GM19035 (cell line): ENCODE data around the gene EPHA1.

ENCODE experiments used
- ATAC-seq: cut with Tn5 transposase; IDR thresholded peaks from one replicate; pipeline ENCODE4 v1.9.1; 2021; ENCODE audit not compliant: unreplicated experiment

EPHA1 gene

DNA sequence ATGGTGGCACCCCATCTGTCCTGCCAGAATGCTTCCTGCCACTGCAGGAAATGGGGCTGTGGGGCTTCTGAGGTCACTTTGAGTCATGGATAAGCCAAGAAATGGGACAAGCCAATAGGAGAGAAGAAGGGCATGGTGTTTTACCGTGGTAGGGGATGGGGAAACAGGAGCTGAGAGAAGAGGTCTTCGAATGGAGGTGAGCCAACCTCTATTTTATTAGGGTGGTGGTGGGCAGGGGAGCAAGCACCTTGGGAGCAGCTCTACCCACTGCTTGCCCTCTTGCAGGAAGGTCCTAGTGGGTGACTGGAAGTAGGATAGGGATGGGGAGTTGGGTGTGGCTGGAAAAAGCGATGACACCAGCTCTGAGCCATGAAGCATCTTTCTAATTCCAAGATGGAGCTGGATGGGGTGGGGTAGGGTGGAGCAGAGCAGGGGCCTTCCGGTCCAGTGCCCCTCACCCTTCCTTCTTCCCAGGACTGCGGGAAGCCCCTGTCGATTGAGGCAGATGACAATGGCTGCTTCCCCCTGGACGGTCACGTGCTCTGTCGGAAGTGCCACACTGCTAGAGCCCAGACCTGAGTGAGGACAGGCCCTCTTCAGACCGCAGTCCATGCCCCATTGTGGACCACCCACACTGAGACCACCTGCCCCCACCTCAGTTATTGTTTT is 18.4 kb downstream of the EPHA1 start:
- ATAC-seq: no peak

DNA sequence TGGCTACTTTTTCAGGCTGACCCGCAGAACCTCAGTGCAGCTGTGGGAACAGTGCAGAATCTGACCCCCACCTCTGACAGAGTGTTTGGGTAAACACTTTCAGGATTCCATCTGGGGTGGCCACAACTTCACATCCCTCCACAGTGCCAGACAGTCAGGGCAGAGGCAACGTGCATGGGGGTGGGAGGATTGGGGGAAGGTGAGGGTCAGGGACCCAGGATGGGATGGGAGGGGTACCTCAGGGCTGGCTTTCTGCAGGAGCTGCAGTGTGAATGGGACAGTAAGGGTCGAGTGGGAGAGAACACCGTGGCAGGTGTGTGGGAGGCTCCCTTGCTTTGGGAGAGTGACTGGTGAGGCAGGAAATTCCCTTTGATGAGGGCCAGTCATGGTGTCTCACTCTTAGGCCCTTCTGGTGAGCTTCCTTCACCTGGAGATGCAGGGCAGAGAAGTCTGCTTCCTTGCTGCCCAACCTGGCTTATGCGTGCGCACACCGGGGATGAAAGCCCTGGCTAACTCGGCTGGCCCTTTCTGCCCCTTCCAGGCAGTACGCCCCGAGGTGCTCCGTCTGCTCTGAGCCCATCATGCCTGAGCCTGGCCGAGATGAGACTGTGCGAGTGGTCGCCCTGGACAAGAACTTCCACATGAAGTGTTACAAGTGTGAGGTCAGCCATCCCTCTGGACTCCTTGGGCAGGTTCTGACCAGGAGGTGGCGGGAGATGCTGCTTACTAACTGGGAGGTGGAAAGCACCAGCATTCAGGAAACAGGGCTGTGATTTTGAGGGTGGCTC is 19.1 kb downstream of the EPHA1 start:
- no peak for ATAC-seq

DNA sequence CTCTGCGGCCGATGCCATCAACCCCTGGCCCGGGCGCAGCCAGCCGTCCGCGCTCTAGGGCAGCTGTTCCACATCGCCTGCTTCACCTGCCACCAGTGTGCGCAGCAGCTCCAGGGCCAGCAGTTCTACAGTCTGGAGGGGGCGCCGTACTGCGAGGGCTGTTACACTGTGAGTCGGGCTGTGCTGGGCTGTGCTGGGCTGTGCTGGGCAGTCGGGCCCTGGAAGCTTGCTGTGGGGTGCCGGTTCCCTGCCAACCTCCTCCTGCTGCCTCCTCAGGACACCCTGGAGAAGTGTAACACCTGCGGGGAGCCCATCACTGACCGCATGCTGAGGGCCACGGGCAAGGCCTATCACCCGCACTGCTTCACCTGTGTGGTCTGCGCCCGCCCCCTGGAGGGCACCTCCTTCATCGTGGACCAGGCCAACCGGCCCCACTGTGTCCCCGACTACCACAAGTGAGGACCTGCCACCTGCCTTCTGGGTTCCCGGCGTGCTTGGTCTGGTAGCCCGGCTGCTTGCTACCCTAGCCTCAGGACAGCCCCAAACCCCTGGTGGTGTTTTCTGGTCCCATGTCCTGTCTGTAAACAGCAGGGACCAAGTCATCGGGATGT is 20.1 kb downstream of the EPHA1 start:
- no peak for ATAC-seq

DNA sequence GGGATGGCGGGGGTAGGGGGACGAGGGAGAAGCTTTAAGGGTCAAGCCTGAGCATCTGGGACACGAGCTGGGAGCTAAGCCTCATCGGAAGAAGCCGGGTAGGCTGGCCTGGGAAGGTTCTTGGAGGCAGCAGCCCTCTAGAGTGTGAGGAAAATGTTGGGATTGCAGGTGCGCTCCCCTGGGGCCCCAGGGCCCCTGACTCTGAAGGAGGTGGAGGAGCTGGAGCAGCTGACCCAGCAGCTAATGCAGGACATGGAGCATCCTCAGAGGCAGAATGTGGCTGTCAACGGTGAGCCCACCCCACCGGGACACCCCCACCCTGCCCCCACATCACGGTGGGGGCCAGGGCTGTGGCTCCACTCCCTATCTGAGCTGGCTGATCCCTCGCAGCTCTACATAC is 20.6 kb downstream of the EPHA1 start:
- ATAC-seq: no peak

DNA sequence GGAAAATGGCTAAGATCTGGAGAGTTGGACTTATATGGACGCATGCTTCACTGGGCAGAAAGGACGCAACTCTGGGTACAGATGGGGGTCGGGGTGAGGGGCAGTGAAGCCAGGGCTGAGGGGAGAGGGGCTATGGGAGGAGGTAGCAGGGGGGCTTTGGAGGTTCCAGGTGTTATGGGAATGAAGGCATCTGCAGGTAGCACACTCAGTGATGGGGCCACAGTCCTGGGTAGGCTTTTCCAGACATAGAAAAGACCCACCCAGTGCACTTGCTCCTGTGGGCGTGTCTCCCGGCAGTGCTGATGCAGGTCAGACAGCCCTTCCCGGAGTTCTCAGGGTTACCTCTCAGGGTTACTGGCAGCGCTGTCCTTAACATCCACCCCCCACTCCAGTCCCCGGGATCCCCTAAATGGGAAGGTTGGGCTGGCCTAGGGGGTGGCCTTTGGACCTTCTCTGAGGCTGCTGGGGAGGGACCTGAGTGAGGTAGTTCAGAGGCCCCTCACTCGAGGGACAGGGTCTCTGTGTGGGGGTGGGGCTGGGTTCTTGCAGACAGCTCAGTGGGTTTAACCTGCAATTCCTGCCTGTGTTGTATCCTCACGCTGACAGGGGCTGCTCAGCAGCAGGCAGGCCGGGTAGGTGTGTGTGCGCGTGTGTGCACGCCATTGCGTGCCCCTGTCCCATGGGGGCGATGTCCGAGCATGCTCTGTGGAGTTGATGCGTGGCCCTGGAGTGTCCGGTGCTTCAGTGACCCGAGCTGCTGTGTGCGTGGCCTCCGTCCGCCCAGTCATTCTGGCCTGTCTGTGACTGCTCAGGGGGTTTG is 21.3 kb downstream of the EPHA1 start:
- no peak for ATAC-seq

DNA sequence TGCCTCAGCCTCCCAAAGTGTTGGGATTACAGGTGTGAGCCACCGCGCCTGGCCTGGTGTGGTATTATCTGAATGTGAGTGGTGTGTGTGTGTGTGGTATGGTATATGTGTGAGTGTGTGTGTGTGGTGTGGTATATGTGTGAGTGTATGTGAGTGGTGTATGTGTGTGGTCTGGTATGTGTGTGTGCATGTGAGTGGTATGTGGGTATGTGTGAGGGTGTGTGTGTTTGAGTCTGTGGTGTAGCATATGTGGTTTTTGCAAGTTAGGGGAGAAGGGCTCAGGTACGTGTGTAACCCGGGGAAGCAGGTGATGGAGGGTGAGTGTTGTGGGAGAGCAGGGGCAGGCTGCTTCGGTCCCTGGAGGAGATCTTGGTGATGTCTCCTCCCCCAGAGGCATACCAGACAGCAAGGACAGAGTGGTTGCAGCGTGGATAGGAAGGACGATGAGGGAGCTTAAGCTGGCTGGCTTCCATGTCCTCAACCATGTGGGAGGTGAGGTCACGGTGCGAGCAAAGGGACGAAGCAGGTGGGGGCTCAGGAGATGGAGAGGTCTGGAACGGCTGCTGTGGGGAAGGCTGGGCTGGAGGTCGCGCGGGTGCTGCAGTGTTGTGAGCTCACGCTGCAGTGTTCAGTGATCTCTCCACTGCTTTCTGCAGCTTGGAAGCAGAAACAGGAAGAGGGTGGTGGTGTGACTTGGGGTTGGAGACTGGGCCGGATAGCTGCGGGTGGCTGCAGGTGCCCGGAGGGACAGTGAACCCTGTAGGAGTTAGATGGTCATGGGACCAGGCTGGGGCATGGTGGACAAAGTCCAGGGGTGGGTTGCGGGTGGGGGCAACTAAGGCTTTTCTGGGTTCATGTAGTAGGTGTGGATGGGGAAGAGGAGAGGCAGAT is 22.5 kb downstream of the EPHA1 start:
- ATAC-seq: no peak

DNA sequence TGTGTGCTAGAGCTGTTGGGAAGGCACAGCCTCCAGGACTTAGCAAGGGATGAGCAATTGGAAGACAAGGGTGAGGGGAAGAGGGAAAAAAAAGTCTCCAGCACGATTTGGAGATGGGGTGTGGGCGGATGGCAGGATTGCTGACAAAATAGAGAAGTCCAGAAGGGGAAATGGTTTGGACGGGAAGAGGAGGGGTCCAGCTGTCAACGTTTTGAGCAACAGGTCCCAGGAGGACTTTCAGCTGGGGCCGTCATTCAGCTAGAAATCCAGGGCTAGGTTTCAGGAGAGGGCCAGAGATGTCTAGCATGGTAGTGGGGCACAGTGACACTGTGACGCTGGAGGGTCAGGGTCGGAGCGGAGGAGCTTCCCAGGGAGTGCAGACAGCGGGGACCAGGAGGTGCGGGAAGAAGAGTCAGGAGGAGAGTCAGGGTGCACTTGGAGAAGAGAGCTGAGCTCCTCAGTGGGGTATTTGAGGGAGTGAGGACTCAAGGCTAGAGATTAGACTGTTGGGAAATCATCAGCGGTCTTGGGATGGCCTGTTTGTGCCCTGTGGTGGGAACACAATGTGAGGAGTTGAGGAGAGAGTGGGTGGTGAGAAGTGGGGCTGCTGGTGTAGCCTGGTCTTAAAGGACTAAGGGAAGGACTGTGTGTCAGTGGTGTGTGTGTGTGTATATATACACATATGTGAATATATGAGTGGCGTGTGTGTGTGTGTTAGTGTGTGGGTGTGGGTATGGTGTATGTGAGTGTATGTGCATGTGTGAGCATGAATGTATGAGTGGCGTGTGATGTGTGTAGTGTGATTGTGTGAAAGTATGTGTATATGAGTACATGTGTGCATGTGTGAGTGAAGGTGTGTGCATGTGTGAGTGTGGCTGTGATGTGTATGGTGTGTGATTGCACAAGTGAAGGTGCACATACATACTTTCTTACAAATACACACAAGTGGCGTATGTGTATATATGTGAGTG is 23.7 kb downstream of the EPHA1 start:
- no peak for ATAC-seq

DNA sequence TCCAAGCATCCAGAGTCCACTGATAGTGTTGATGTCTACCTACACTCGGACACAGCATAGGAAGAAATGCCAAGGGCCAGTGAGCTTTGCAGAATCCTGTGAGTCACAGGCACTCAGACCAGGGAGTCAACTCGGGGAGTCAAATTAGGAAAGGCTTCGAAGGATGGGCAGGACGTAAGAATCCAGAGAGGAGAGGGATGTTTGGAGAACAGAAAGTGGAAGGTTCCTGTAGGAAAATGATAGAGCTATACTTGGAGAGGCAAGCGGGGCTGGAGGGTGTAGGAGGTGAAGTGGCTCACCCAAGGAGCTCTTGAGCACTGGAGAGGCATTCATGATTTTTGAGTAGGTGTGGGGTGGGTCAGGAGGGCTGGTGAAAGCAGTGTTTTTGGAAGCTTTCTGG is 24.5 kb downstream of the EPHA1 start:
- ATAC-seq: no peak

DNA sequence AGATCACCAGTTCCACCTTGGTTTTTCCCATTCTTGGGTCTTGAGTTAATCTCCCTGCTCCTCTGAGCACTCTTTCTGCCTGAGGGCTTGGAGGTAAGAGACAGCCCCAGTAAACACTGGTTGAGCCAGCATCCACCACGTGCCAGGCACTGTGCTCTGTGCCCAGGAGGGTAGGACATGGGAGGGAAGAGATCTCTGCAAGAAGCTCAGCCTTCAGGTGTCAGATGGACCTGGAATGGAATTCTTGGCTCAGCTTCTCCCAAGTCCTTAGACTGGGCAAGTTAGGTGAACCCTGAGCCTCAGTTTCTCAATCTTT is 25.1 kb downstream of the EPHA1 start:
- no peak for ATAC-seq

DNA sequence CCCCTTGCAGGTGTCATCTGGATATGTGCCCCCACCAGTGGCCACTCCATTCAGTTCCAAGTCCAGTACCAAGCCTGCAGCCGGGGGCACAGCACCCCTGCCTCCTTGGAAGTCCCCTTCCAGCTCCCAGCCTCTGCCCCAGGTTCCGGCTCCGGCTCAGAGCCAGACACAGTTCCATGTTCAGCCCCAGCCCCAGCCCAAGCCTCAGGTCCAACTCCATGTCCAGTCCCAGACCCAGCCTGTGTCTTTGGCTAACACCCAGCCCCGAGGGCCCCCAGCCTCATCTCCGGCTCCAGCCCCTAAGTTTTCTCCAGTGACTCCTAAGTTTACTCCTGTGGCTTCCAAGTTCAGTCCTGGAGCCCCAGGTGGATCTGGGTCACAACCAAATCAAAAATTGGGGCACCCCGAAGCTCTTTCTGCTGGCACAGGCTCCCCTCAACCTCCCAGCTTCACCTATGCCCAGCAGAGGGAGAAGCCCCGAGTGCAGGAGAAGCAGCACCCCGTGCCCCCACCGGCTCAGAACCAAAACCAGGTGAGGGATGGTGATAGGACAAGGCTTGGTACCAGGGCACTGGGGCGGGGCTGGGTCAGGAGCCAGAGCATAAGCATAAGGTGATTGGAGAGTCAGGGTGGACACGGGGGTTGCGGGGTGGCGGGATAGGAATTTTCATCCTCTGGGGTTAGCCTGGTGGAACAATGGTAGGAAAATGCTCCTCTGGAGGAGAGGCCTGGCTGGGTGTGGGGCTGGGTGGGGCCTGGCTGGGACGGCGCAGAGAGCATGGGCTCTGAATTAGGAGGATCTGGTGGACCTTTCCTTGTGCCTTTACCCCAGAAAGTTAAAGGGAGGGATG is 25.6 kb downstream of the EPHA1 start:
- no peak for ATAC-seq

DNA sequence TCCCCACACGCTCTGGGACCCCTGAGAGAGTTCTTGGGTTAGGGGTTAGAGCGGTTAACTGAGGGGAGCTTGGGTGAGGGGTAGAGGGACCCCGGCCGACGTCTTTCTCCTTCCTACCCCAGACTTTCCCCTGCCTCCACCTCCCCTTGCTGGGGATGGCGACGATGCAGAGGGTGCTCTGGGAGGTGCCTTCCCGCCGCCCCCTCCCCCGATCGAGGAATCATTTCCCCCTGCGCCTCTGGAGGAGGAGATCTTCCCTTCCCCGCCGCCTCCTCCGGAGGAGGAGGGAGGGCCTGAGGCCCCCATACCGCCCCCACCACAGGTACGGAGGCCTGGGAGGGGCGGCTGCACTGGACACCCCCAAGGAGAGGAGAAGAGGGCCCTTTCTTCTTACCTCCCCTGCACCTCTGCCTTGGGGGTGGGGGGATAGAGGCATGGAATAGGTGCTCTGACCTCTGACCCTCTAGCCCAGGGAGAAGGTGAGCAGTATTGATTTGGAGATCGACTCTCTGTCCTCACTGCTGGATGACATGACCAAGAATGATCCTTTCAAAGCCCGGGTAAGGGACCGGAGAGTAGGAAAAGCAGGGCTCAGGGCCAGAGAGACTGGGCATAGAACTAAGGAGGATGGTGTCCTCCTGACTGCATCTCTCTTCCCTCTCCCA is 26.4 kb downstream of the EPHA1 start:
- no peak for ATAC-seq

DNA sequence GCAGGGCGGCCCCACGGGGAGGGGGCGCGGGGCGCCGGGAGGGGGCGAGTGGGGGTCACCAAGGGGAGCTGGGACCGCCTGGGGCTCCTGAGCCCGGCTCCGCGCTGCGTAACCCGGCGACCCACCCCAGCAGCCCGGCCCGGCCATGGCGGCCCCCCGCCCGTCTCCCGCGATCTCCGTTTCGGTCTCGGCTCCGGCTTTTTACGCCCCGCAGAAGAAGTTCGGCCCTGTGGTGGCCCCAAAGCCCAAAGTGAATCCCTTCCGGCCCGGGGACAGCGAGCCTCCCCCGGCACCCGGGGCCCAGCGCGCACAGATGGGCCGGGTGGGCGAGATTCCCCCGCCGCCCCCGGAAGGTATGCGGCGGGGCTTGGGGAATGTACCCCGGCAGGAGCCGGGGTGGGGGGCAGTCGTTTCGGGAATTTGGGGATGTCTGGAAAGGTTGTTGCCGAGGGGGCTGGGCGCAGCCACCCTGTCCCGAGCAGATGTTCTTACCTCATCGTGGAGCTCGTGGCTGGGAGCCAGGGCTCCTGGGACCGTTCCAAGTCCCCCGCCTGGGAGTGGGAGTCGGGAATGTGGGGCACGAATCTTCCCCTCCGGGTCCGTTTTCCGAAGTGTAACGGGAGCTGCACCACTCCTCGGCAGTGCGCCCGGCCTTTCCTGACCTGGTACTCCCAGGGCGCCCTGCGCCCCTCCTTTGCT is 27.1 kb downstream of the EPHA1 start:
- peak; percentile 18 for ATAC-seq

DNA sequence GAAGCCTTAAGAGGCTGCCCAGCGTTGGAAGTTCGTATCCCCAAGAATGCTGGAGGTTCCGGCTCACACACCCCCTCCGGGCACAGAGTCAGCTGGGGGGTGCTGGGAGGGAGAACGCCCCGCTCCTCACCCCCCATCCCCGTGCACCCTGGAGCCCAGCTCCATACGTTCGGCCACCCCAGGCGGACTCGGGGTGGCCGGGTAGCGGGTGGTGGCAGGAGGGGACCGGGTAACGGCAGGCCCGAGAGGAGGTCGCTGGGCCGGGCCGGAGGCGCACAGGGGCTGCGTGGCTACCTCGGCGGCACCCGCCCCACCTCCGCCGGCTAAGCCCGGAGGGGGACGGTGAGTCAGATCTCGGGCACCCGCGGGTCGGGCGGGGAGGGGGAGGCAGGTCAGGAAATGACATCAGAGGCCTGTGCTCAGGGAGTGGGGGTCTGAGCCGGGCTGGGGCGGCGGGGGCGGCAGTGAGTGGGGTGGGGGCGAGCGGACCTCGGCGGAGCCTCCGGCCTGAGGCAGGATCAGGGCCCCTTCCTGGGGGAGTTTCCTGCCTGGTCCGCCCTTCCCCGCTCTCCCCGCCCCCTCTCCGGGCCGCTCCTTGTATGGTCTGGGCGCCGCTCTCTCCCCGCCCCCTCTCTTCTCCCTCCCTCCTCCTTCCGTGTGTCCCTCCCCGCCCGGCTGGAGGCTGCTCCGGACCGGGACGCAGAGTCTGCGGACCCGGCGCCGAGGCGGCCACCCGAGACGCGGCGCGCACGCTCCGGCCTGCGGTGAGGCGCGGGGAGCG is 27.8 kb downstream of the EPHA1 start, which contains the start of gene ZYX:
TSS of gene ZYX (plus strand) at position 700 of the 781 bp plus-strand sequence. CDS start 227 bp downstream, outside the sequence.
- ATAC-seq: peak; percentile 77

DNA sequence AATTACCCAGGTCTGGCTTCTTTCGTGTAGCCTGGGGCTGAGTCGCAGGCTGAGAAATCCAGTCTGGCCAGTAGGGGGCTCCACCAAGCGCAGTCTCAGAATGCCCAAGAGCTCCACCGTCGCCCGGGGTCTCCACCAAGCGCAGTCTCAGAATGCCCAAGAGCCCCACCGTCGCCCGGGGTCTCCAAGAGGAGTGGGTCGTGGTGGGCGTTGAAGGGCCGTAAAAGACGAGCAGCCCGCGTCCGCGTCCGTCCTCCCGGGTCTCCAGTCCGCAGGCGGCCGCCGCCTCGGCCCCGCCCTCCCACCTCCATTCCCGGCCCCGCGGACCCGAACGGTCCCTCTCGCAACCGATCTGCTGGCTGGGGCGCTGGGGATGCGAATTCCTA is 28.4 kb downstream of the EPHA1 start:
- ATAC-seq: peak; percentile 57

DNA sequence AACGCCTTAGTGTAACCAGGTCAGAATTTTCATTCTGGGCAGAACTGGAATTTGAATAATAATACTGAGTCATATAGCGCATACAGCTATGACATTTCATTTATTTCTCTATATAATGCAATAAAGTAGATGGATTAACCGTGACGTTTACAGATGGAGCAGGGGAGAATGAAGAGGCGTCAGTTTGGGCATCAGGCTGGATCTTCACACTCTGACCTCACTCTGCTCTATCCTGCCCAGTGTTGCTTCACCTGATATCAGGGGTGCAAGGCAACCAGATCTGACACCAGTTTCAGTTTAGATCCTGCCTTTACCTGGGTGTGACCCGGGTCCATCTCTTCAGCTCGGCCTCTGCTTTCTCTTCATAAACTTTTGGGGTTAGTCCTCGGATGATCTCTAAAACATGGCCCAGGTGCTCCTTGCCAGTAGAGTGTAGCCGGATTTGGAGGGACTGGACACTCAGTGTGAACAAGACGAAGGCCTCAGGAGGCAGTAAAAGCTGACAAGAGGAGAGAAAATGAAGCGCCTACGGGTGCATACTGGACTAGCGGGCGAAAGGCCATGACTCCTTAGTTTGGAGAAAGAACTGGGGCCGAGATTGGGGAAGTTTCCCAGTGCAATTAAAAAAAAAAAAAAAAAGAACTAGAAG is 28.9 kb downstream of the EPHA1 start:
- peak; percentile 2 for ATAC-seq

DNA sequence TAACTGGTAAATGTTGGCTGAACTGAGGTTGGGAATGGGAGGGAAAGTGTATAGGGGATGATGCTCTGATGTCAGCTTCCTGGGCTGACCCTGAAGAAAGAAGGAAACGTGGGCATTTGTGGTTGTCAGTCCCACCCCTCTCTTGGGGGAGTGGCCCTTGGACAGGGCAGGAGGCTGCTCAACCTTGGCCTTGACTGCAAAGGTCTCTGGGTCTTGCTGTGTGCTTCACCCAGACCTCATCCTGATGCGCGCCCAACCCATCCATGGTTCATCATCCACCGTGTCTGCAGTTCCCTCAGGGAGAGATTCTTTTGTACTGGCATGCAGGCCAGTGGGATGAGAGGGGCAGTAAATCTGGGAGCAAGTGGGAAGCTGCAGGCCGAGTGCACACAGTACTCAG is 32.3 kb downstream of the EPHA1 start:
- ATAC-seq: no peak
